K562 (cell line): ENCODE results near the gene BIRC7. TPM values are rescaled to one million over a fixed set of nuclear protein-coding genes. Genes with fewer than 3 reads are reported as not detected.

Experiments used
- ATAC-seq: fragments of 200-7000 bp; cut with Tn5 transposase; 3 replicates; pipeline ENCODE4 v1.9.1; 2020; ENCODE audit warnings: moderate library complexity
- BruUV-seq: library from RNA; stranded (reverse); fragments of 400-500 nt; replicated peaks from 2 replicates; lab custom pipeline; 2021; lab: Mats Ljungman, UMichigan
- CTCF ChIA-PET: fragments of 300-600 bp; formaldehyde crosslinking; extraction: SDS; loops from one replicate; lab custom pipeline; 2021; ENCODE audit warnings: low intra/inter-chr PET ratio; lab: Yijun Ruan, JAX
- POLR2A ChIA-PET: fragments of 300-600, 350-650 bp; sonication (Branson Sonifier 250); formaldehyde crosslinking; extraction: SDS; loops from one replicate; lab custom pipeline; 2021; ENCODE audit warnings: antibody characterized with exemption, inconsistent platforms; lab: Yijun Ruan, JAX
- DNase-seq, 4 experiments: peaks; one replicate each; pipeline versions ENCODE4 v3.0.0 to v3.0.0-alpha.2; 2011 to 2018; ENCODE audit warnings: low spot score in 3 of 4, mixed read lengths in 3 of 4; ENCODE audit errors: extremely low read depth in 1 of 4
- FAIRE-seq: peaks from 2 replicates; lab custom pipeline; 2011; peaks lifted over from hg19 to GRCh38; lab: Jason Lieb, UNC
- H2AFZ ChIP-seq: 2 replicates; pipeline ENCODE4 v1.6.0; 2011; ENCODE audit warnings: low read depth, low read length, control low read depth, inconsistent platforms
- H3K27ac ChIP-seq: fragments of 200-600 bp; 3 replicates; pipeline ENCODE4 v1.8.0; 2011; ENCODE audit warnings: low read depth, mild to moderate bottlenecking, control low read depth, inconsistent platforms, low read length, moderate library complexity, mixed read lengths; ENCODE audit errors: extremely low read depth
- H3K27me3 ChIP-seq, 2 experiments: fragments of 300-600 bp in 1 of 2; 2 replicates in 1 of 2; 3 replicates in 1 of 2; pipeline versions ENCODE4 v1.6.0 to v1.8.0; 2011; ENCODE audit warnings: inconsistent platforms in 2 of 2, low read length in 2 of 2, mild to moderate bottlenecking in 1 of 2, mixed read lengths in 1 of 2, moderate library complexity in 1 of 2; ENCODE audit not compliant: control insufficient read depth in 2 of 2, insufficient read depth in 2 of 2
- H3K36me3 ChIP-seq: fragments of 300-600 bp; 3 replicates; pipeline ENCODE4 v1.8.0; 2011; ENCODE audit warnings: mild to moderate bottlenecking, low read length, inconsistent platforms; ENCODE audit not compliant: control insufficient read depth, insufficient read depth
- H3K4me1 ChIP-seq, 2 experiments: fragments of 200-600 bp in 1 of 2; replicated peaks in 1 of 2; 2 replicates in 1 of 2; 3 replicates in 1 of 2; pipeline versions ENCODE4 v1.5.1 to v1.8.0; 2011; ENCODE audit warnings: inconsistent platforms in 2 of 2, low read length in 2 of 2, mild to moderate bottlenecking in 1 of 2, mixed read lengths in 1 of 2, moderate library complexity in 1 of 2; ENCODE audit not compliant: control insufficient read depth in 2 of 2, insufficient read depth in 2 of 2
- H3K4me2 ChIP-seq: 2 replicates; pipeline ENCODE4 v1.6.1; 2011; ENCODE audit warnings: low read length, control low read depth, inconsistent platforms, mixed read lengths; ENCODE audit not compliant: insufficient read depth
- H3K4me3 ChIP-seq: fragments of 200-600 bp; sonication (generic), shearing (Covaris generic); 2 replicates; pipeline ENCODE4 v1.5.1; 2016; ENCODE audit warnings: control low read depth, inconsistent platforms
- H3K79me2 ChIP-seq: fragments of 200-600 bp; 3 replicates; pipeline ENCODE4 v1.8.0; 2011; ENCODE audit warnings: low read length, inconsistent platforms; ENCODE audit not compliant: control insufficient read depth, insufficient read depth
- H3K9ac ChIP-seq, 2 experiments: 2 replicates each; pipeline versions ENCODE4 v1.6.0 to v1.6.1; 2011; ENCODE audit warnings: low read depth in 2 of 2, low read length in 2 of 2, control low read depth in 1 of 2, inconsistent platforms in 1 of 2, mild to moderate bottlenecking in 1 of 2, mixed read lengths in 1 of 2; ENCODE audit not compliant: insufficient read depth in 1 of 2
- H3K9me1 ChIP-seq: one replicate; pipeline ENCODE4 v1.6.0; 2011; ENCODE audit warnings: inconsistent platforms, mild to moderate bottlenecking, low read length, moderate library complexity; ENCODE audit not compliant: control insufficient read depth, insufficient read depth
- H3K9me3 ChIP-seq: replicated peaks from 2 replicates; pipeline ENCODE4 v1.5.1; 2011; ENCODE audit warnings: low read depth, low read length, inconsistent platforms; ENCODE audit not compliant: control insufficient read depth, insufficient read depth
- H4K20me1 ChIP-seq: replicated peaks from 2 replicates; pipeline ENCODE4 v1.6.1; 2011; ENCODE audit warnings: low read length, inconsistent platforms, mixed read lengths; ENCODE audit not compliant: control insufficient read depth, insufficient read depth
- ATF1 ChIP-seq, 2 experiments: fragments of 450-650 bp in 1 of 2; IDR thresholded peaks; 2 replicates each; pipeline ENCODE4 v1.6.1; 2016; ENCODE audit warnings: missing compliant biosample characterization in 1 of 2, missing genetic modification characterization in 1 of 2
- CBFA2T2 ChIP-seq: fragments of 450-650 bp; conservative IDR thresholded peaks from 2 replicates; pipeline ENCODE4 v1.6.1; 2017; ENCODE audit warnings: mild to moderate bottlenecking
- CBFA2T3 ChIP-seq: fragments of 450-650 bp; IDR thresholded peaks from 2 replicates; pipeline ENCODE4 v1.6.1; 2017
- CBX5 ChIP-seq: IDR thresholded peaks from 2 replicates; pipeline ENCODE4 v1.6.1; 2014; ENCODE audit warnings: low read depth, borderline replicate concordance
- EGR1 ChIP-seq: fragments of 450-650 bp; conservative IDR thresholded peaks from 2 replicates; pipeline ENCODE4 v1.6.1; 2017; ENCODE audit warnings: mild to moderate bottlenecking
- GABPB2 ChIP-seq: fragments of 250-450 bp; sonication (Bioruptor Pico); conservative IDR thresholded peaks from 2 replicates; pipeline ENCODE4 v1.5.1; 2021; ENCODE audit warnings: mild to moderate bottlenecking
- JUNB ChIP-seq: fragments of 450-650 bp; formaldehyde crosslinking; conservative IDR thresholded peaks from 2 replicates; pipeline ENCODE4 v1.4.0; 2020; ENCODE audit warnings: mild to moderate bottlenecking
- KDM1A ChIP-seq, 2 experiments: fragments of 450-650 bp; IDR thresholded peaks; 2 replicates each; pipeline ENCODE4 v1.6.1; 2016; ENCODE audit warnings: mild to moderate bottlenecking in 2 of 2
- KDM2B ChIP-seq: fragments of 250-450 bp; sonication (Bioruptor Pico); IDR thresholded peaks from 2 replicates; pipeline ENCODE4 v1.8.0; 2021; ENCODE audit warnings: mild to moderate bottlenecking, moderate library complexity
- KLF13 ChIP-seq: fragments of 450-650 bp; IDR thresholded peaks from 2 replicates; pipeline ENCODE4 v1.6.1; 2016; ENCODE audit warnings: missing genetic modification characterization, low read depth, mild to moderate bottlenecking, missing compliant biosample characterization, moderate library complexity, borderline replicate concordance
- MBD1 ChIP-seq: fragments of 250-450 bp; sonication (Bioruptor Pico); IDR thresholded peaks from 2 replicates; pipeline ENCODE4 v1.8.0; 2022; ENCODE audit warnings: inconsistent platforms
- MLLT1 ChIP-seq, 2 experiments: fragments of 450-650 bp; IDR thresholded peaks; 2 replicates each; pipeline ENCODE4 v1.6.1; 2016
- NEUROD1 ChIP-seq: fragments of 150-350 bp; IDR thresholded peaks from 2 replicates; pipeline ENCODE4 v1.6.1; 2014; ENCODE audit warnings: borderline replicate concordance, low read length, low read depth; ENCODE audit not compliant: partially characterized antibody
- ZC3H4 ChIP-seq: sonication (generic); formaldehyde crosslinking; IDR thresholded peaks from 2 replicates; pipeline ENCODE4 v1.9.0; 2021; ENCODE audit warnings: missing genetic modification reagents, borderline replicate concordance
- ZNF79 ChIP-seq: fragments of 250-450 bp; sonication (Bioruptor Pico); IDR thresholded peaks from 2 replicates; pipeline ENCODE4 v1.4.0; 2020; ENCODE audit warnings: low read depth, mild to moderate bottlenecking, moderate library complexity
- WGBS: fragments of 100-300 bp; shearing (Covaris generic); methylation state at CpG from one replicate; pipeline ENCODE4 v1.1.6; 2016; ENCODE audit warnings: low coverage, mixed read lengths; ENCODE audit not compliant: insufficient coverage; ENCODE audit errors: missing lambda C conversion rate; 5-methylcytosine and 5-hydroxymethylcytosine counted together
- in situ Hi-C: fragments of 300-500 bp; cut with MboI; formaldehyde crosslinking; loops from 4 replicates; pipeline ENCODE4 v1.15.0; 2018; ENCODE audit warnings: inconsistent platforms, mixed read lengths
- intact Hi-C: fragments of 100-400 bp; cut with micrococcal nuclease; formaldehyde crosslinking; loops from 2 replicates; pipeline ENCODE4 v1.14.2; 2022
- polyA plus RNA-seq, 8 experiments: library from polyadenylated mRNA; depleted of rRNA in 4 of 8; stranded (reverse) in 5 of 8; unstranded in 3 of 8; fragments of >200 nt; fragmentation: Nextera tagmentation in 2 of 8; fragmentation: Illumina TruSeq in 1 of 8; extraction: Ambion mirVana in 2 of 8; extraction: Trizol in 1 of 8; gene quantifications; 2 replicates each; pipeline versions ENCODE4 v1.2.1 to v1.2.3, GENCODE V29; 2011 to 2014; ENCODE audit warnings: inconsistent platforms in 1 of 8, missing spikeins in 1 of 8
- total RNA-seq, 7 experiments: library from RNA; depleted of rRNA in 6 of 7; stranded (reverse); fragments of >200 nt in 6 of 7; fragmentation: Illumina TruSeq in 2 of 7; extraction: Trizol in 2 of 7; gene quantifications; 2 replicates each; pipeline versions ENCODE4 v1.2.1 to v1.2.3, GENCODE V29; 2011 to 2021; ENCODE audit warnings: low replicate concordance in 1 of 7

The BIRC7 gene
- total and polyA plus RNA-seq, 9 of the 15 experiments (the other 6 are each of a cell fraction or from before 2014, with no cell fraction given): 0.14 to 0.19 (median 0.16) TPM; not detected in 5

DNA sequence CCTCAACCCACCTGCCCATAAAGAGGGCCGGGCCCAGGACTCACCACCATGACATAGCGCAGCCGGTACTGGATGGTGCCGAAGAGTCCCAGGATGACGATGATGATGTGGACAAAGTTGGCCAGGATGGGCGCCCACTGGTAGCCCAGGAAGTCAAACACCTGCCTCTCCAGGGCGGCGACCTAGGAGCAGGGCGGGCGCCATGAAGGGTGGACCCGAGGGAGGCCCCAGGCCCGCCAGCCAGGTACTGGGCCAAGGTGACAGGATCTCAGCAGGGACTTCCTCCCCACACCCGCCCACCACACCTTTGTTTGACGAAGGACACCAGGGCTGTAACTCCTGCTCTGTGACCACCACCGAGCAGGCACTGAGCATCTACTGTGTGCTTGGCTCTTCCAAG, 14.2 kb downstream of the BIRC7 start:
- intact Hi-C loops: no loop called here
- Histone ChIP-seq H3K9ac (no peak overlapping the region), H3K36me3 (no peaks in the 10 kb centered on the region), H3K27ac (no peak overlapping the region), H3K4me3 (no peak overlapping the region), H3K9me3 (no peaks in the 10 kb centered on the region), H3K9me1 (no peaks in the 10 kb centered on the region), H2AFZ (no peak overlapping the region)
- in situ Hi-C loops: no loop called here
- DNase-seq: no peak
- POLR2A ChIA-PET: no interaction called here
- TF ChIP-seq EGR1 (no peak), ZNF79 (no peak), CBFA2T3 (no peak), KDM1A (IDR thresholded peaks at IDR 0.05) (no peak), CBFA2T2 (no peak), MLLT1 (IDR thresholded peaks at IDR 0.05) (no peak), ZC3H4 (CRISPR knock-in tag) (no peak), CBX5 (no peak), NEUROD1 (no peak), KLF13 (tag) (no peak), ATF1 (CRISPR knock-in tag; IDR thresholded peaks at IDR 0.05) (no peak), ATF1 (tag; IDR thresholded peaks at IDR 0.05) (no peak), KDM2B (no peak), GABPB2 (CRISPR knock-in tag) (no peak), JUNB (CRISPR knock-in tag) (no peak), MBD1 (CRISPR knock-in tag) (no peak)
- TF ChIP-seq, all 486 proteins: peak for 0
- FAIRE-seq (no peak), ATAC-seq (no peak)
- Histone ChIP-seq H3K4me1 (peaks cover 0 to 41% of the 10 kb centered on the region in 2 experiments; a peak in 2 of 5 replicates), H4K20me1 (peaks cover 23% of the 10 kb centered on the region), H3K79me2 (no peaks in the 10 kb centered on the region), H3K27me3 (peaks cover 27 to 75% of the 10 kb centered on the region in 2 experiments; a peak in 4 of 5 replicates), H3K4me2 (no peak overlapping the region)
- CTCF ChIA-PET: interaction anchor here (0.8 kb wide), 1 partner anchor 194 kb away, joined by 3 read pairs; no protein-coding TSS in a partner anchor
- no TSS peak for BruUV-seq
- WGBS: 13% methylated on average over 15 of the region's 15 CpGs
